Left renal pelvis (tissue), 4 donors: ENCODE data around the gene IGSF9. TPM values are rescaled to one million over a fixed set of nuclear protein-coding genes. Genes with fewer than 3 reads are reported as not detected.

Experiments
- DNase-seq, 4 donors: peaks; one replicate each; pipeline ENCODE4 v3.0.0-alpha.2; 2013; ENCODE audit warnings: low read depth in 4 of 4, low spot score in 3 of 4
- polyA plus RNA-seq, 4 donors: library from polyadenylated mRNA; unstranded; fragments of 120-200 nt; gene quantifications; one replicate each; pipeline ENCODE4 v1.2.1, GENCODE V29; 2013; ENCODE audit not compliant: insufficient read length in 4 of 4

IGSF9 gene
- polyA plus RNA-seq, 4 donors: 8.1 to 25.4 (median 13.2) TPM

- DNase-seq: no peak
Measured at GRCh38 chr1:159879977-159880376, 65.4 kb downstream of the IGSF9 start.

GRCh38 chr1:159879136-159879535 is 66.3 kb downstream of the IGSF9 start:
- DNase-seq: no peak

GRCh38 chr1:159877695-159878444 is 67.5 kb downstream of the IGSF9 start:
- DNase-seq: no peak

Other genes with a start within 250 kb of the IGSF9 start
- gene CRP, start 231.0 kb downstream of the IGSF9 start, polyA plus RNA-seq: under 1 TPM in 1 of 4 donors, not detected in 3; 0.20 TPM
- gene DUSP23, start 164.7 kb downstream of the IGSF9 start, polyA plus RNA-seq: 10 to 100 TPM; 11.2 to 31.0 (median 24.2) TPM
- under 1 TPM; 0.10 to 0.41 (median 0.34) TPM for gene FCRL6, start 143.3 kb downstream of the IGSF9 start, polyA plus RNA-seq
- 1 to 10 TPM in 1 of 4 donors, under 1 TPM in 3; 0.42 to 1.1 (median 0.72) TPM for gene SLAMF8, start 118.7 kb downstream of the IGSF9 start, polyA plus RNA-seq
- under 1 TPM in 3 of 4 donors, not detected in 1; 0.11 to 0.76 (median 0.32) TPM for gene VSIG8, start 83.0 kb downstream of the IGSF9 start, polyA plus RNA-seq
- gene CFAP45, start 45.4 kb downstream of the IGSF9 start, polyA plus RNA-seq: 1 to 10 TPM in 3 of 4 donors, under 1 TPM in 1; 0.38 to 4.1 (median 2.8) TPM
- gene TAGLN2, start 20.1 kb downstream of the IGSF9 start, polyA plus RNA-seq: 100 to 1,000 TPM; 118 to 147 (median 142) TPM
- gene SLAMF9, start 8.6 kb upstream of the IGSF9 start, polyA plus RNA-seq: not detected
- 10 to 100 TPM in 3 of 4 donors, 1 to 10 TPM in 1; 8.5 to 13.9 (median 13.2) TPM for gene PIGM, start 86.4 kb upstream of the IGSF9 start, polyA plus RNA-seq
- 10 to 100 TPM in 3 of 4 donors, 1 to 10 TPM in 1; 1.0 to 29.7 (median 25.0) TPM for gene KCNJ10, start 124.5 kb upstream of the IGSF9 start, polyA plus RNA-seq
- under 1 TPM; 0.11 to 0.29 (median 0.15) TPM for gene KCNJ9, start 135.9 kb upstream of the IGSF9 start, polyA plus RNA-seq
- gene IGSF8, start 153.0 kb upstream of the IGSF9 start, polyA plus RNA-seq: 10 to 100 TPM; 18.3 to 40.3 (median 28.7) TPM
- gene ATP1A2, start 170.1 kb upstream of the IGSF9 start, polyA plus RNA-seq: 1 to 10 TPM; 5.0 to 5.7 (median 5.5) TPM
- 1 to 10 TPM in 1 of 4 donors, under 1 TPM in 2, not detected in 1; 0.12 to 1.6 (median 0.37) TPM for gene ATP1A4, start 206.0 kb upstream of the IGSF9 start, polyA plus RNA-seq
- under 1 TPM; 0.17 to 0.68 (median 0.34) TPM for gene CASQ1, start 245.0 kb upstream of the IGSF9 start, polyA plus RNA-seq